NCI-H128 (cell line): ENCODE results near the gene FCHO1.
"Not testable (repeated sequence)": the region's sequence is repeated elsewhere in the genome, so short reads cannot be mapped to it uniquely, and the experiment has no call there.

Experiments used
- DNase-seq: peaks from one replicate; lab custom pipeline; 2025; ENCODE audit not compliant: unreplicated experiment; lab: John Stamatoyannopoulos, UW

FCHO1 gene

DNA sequence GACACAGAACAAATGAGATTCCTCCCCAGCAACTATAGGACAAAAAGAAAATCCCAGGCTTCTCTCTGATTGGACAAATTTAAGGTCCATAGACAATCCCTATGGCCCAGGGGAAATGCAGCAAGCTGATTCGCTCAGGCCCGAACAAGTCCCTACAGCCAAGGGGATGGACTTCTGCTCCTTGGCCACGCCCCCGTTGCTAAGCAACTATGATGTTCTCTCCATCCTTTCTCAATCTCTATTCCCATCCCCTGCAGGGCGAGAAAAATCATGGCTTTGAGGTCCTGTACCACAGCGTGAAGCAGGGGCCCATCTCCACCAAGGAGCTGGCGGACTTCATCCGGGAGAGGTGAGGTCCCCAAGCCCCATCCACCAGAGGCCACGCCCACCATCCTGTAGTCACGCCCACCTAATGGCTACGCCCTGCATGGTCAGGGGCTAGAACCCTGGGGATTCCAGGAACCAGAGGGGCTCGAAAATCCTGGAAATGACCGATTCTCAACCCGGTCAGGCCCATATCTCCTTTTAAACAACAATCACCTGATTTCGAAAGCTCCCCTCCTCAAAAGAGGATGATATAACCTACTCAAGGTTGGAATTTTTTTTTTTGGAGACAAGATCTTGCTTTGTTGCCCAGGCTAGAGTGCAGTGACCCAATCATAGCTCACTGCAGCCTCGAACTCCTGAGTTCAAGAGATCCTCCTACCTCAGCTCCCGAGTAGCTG lies 11.4 kb downstream of the FCHO1 start:
- no peak for DNase-seq

DNA sequence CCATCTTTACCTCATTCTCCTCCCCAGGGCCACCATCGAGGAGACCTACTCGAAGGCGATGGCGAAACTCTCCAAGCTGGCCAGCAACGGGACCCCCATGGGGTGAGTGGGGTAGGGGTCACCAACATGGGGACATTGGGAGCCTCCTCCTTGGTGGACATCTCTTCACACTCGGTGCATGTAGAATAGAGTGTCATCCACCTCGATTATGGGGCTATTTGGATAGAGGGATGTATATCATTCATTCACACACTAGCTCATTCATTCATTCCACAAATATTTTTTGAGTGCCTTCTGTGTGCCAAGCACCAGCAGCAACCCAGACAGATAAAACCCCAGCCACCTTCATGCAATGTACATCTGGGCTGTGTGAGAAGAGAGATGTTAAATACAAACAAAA lies 13.1 kb downstream of the FCHO1 start:
- no peak for DNase-seq

DNA sequence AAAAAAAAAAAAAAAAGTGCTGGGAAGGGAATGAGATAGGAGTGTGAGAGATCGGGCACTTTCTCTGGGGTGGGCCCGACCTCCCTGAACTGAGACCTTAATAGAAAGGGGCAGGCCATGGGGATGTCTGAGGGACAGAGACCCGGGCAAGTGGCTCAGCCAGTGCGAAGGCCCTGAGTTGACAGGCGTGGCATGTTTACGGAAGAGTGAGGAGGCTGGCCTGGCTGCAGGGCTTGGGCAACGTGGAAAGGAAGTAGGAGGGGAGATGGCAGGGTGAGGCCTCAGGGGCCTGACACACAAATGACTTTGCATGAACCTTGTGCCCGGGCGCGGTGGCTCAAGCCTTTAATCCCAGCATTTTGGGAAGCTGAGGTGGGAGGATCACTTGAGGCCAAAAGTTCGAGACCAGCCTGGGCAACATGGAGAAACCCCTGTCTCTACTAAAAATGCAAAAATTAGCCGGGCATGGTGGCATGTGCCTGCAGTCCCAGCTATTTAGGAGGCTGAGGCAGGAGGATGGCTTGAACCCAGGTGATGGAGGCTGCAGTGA lies 13.9 kb downstream of the FCHO1 start:
- no peak for DNase-seq

DNA sequence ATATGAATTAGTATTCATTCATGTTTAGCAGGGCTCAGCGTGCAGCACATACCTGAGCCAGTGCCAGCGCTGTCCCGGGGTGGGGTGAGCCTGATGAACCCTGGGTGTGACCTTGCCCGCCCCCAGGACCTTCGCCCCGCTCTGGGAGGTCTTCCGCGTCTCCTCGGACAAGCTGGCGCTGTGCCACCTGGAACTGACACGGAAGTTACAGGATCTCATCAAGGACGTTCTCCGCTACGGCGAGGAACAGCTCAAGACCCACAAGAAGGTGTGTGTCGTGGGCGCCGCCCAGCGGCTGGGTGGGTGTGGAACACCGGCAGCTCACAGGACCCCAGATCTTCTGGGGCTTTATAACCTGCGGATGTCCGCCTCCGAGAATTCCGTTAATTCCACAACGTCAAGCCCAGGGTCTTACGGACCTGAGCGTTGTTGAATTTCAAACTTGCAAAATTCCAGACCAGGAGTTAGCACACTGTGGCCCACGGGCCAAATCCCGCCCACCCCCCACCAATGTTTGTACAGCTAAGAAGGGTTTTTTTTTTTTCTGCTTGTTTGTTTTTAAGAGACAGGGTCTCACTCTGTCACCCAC lies 15.4 kb downstream of the FCHO1 start:
- DNase-seq: peak; percentile 76

DNA sequence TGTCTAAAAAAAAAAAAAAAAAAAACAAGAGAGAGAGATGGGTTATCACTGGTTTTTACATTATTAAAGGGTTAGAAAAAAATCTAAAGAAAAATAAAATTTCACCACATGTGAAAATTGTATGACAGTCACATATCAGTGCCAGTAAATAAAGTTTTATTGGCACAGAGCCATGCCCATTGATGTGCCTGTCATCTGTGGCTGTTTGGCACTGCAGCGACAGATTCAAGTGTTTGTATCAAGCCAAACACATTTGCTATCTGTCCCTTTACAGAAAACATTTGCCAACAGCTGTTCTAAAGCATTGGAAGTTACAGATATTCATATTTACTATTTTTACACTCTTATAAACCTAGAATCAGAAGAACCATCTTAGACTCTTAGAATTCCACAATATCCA lies 16.3 kb downstream of the FCHO1 start:
- DNase-seq: no peak

DNA sequence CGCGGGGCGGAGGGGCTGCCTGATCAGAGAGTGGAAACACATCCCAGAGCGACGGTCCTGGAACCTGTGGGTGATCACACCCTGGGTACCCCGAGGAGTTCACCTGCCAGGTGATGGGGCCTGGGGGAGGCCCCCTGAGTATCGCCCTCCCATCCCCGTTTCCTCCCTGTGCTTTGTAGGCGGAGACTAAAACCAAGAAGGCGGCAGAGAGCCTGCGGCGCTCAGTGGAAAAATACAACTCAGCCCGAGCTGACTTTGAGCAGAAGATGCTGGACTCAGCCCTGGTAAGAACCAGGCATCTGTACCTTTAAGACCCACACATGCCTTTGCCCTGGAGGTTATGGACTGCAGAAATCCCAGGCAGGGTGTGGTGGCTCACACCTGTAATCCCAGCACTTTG lies 19.3 kb downstream of the FCHO1 start:
- no peak for DNase-seq

DNA sequence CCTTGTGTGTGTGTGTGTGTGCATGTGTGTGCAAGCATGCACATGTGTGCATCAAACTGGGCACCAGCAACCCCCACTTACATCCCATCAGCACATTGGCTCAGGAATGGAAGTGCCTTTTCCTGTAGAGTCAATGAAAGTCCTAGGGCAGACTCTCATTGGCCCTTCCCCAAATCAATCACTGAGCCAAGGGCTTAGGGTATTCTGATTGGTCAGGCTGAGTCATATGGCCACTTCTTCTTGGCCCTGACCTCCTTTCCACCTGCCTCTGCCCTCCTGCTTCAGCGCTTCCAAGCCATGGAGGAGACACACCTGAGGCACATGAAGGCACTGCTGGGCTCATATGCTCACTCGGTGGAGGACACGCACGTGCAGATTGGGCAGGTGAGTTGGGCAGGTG lies 20.9 kb downstream of the FCHO1 start:
- no peak for DNase-seq

DNA sequence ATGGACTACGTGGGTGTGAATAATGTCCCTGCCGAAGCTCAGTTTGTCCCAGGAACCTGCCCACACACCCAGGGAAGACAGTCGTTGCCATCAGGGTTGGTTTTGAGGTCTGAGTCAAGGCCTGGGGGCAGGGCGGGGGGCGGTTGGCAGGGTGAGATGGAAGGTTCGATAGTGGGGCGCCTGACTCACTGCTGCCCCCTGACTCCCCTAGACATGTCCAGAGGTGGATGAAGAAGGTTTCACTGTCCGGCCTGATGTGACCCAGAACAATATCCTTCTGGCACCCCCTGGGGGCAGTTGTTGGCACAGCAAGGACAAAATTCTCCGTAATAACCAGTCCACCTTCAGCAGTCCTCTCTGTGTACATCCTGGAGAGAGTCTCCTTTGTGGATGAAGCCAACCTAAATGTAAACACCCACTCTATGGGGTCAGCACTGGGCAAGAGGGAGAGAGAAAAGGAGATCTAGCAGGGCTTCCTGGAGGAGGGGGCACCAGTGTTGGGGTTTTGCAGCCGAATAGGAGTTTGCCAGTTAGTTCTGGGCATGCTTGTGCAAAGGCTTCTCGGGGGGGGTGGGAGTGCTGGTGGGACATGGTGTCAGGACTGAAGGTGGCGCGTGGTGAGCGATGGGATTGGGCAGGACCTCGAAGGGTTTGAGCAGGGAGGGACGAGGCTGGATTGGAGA lies 24.1 kb downstream of the FCHO1 start:
- DNase-seq: no peak

DNA sequence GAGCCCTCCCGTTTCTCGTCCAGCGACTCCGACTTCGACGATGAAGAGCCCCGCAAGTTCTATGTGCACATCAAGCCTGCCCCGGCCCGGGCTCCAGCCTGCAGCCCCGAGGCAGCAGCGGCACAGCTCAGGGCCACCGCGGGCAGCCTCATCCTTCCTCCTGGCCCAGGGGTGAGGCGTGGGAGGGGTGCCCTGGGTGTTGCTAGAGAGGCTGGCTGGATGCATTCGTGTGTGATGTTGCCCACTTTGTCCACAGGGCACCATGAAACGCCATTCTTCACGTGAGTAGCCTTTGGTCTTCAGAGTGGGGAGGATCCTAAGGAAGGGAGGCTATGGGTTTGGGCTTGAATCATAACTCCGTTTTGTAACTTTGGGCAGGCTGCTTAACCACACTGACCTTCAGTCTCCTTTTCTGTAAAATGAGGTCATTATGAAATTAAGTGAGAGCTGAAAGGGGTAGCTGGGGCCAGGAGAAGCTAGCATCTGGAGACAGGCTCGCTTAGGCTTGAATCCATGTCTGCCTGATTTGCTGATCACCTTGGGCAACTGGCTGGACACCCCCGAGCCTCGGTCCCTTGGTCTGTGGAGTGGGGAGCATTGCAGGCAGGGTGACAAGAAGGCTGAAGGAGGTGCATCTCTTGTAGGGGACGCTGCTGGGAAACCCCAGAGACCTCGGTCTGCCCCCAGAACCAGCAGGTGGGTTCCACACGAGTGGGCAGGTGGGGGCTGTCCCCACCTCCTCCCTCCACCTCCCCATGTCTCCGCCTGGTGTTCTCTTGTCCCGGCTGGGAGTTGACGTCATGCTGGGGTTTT lies 24.9 kb downstream of the FCHO1 start:
- no peak for DNase-seq

DNA sequence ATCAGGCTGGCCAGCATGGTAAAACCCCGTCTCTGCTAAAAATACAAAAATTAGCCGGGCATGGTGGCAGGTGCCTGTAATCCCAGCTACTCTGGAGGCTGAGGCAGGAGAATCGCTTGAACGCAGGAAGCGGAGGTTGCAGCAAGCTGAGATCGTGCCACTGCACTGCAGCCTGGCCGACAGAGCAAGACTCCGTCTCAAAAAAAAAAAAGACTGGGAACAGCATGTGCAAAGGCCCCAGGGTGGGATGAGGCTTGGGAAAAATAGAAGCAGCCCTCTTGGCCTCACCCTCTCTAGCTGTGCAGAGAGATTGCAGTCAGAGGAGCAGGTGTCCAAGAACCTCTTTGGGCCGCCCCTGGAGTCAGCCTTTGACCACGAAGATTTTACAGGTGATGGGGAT lies 26.6 kb downstream of the FCHO1 start:
- DNase-seq: not testable (repeated sequence)

DNA sequence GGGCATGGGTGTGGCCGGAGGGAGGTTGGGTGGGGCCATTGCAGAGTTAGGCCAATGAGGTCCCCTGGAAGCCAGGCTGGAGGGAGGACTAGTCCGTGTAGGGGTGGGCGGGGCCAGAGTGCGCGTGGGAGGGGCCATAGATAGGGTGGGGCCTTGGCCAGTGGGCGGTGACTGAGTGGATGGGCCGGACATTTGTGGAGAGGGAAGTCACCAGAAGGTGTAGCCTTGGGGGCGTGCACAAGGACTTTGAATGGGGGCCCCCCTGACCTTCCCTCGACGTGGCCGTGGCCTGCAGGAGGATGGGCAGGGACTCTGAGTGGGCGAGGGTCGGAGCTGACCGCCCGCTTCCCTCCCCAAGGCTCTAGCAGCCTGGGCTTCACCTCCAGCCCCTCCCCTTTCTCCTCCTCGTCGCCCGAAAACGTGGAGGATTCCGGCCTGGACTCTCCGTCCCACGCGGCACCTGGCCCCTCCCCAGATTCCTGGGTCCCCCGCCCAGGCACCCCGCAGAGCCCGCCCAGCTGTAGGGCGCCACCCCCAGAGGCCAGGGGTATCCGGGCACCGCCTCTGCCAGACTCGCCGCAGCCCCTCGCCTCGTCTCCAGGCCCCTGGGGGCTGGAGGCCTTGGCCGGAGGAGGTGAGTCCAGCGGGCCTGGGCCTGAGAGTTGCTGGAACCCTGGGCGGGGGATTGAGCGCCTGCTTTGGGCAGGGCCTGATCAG lies 27.1 kb downstream of the FCHO1 start:
- no peak for DNase-seq

DNA sequence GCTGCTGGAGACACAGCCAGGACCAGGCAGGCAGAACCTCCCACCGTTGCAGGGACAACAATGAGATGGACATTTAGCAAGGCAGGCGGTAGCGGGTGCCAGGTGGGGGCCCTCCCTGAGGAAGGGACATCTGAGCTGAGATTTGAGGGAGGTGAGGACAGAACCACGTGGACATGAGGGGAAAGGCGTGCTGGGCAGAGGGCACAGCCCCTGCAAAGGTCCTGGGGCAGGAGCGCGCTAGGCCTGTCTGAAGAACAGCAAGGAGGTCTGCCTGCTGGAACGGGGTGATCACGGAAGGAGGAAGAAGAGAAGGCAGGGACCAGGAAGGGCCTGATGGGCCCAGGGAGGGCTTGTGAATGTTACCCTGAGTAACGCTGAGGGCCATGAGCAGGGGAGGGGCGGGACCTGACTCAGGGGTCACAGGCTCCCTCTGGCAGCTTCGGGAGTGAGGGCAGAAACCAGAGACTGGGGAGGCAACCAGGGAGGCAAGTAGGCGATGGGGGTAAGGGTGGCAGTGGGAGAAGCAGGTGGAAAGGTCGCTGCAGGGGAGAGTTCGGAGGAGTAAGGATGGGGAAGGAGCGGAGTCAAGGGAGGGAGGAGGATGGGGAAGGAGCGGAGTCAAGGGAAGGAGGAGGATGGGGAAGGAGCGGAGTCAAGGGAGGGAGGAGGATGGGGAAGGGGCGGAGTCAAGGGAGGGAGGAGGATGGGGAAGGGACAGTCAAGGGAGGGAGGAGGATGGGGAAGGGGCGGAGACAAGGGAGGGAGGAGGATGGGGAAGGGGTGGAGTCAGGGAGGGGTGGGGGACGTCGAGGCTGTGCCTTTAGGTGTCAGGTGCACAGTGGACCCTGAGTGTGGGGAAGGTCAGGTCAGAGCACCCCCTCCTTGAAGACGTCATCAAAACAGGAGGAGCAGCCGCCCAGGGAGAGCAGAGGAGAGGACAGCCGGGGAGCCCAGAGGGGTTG lies 28.0 kb downstream of the FCHO1 start:
- no peak for DNase-seq

DNA sequence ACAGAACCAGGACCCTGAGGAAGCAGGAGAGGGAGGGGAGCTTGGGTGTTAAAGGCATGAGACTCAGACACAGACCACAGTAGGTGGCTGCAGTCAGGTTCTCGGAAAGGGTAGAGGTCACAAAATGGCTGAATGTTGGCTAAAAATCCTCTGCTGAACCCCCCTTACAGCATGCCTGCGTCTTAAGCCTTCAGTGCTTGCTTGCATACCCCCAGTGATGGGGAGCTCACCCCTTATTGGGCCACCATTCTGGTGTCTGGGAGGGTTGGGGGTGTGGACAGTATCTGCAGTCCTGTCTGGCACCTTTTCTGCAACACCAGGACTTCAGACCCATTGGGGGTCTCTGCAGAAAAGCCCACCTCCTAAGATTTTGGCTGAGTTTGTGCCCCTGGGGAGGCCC lies 29.5 kb downstream of the FCHO1 start:
- DNase-seq: no peak

DNA sequence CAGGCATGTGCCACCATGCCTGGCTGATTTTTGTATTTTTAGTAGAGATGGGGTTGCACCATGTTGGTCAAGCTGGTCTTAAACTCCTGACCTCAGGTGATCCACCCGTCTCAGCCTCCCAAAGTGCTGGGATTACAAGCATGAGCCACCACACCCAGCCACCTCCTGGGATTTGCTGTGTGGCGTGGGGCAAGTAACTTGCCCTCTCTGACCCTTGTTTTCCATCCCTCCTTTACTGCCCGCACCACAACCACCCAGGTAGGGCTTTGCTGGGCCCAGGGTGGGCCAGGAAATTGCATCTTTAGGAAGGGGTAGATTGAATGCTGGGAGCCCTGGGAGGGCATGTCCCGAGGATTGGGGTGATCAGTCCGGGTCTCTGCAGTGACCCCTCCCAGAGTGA lies 32.4 kb downstream of the FCHO1 start:
- DNase-seq: not testable (repeated sequence)

DNA sequence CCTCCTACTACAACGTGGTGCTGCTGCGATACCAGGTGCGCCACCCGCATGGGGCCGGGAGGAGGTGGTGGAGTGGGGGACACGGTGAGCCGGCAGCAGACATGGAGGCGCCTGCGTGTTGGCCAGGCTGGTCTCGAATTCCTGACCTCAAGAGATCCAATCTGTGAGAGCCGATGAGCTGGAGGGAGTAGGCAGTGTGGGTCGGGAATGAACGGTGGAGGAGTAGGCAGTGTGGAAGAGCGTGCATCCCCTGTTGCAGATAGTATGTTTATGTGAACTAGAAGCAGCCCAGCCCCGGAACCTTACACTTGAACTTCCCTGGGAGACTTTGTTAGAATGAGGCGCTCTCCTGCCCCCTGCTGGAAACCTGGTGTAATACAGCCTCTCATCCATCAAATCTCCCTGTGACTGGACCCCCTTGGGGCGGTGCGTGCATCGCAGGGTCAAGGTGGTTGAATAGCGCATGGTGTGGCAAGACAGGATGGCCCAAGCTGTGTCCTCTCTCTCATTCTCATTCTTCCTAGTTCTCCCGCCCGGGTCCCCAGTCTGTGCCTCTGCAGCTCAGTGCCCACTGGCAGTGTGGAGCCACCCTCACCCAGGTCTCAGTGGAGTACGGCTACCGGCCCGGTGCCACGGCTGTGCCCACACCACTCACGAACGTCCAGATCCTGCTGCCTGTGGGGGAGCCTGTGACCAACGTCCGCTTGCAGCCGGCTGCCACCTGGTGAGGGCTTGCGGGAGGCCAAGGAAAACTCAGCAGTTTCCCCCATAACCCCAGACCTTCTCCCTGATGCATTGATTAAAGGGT lies 33.1 kb downstream of the FCHO1 start:
- DNase-seq: peak; percentile 29

DNA sequence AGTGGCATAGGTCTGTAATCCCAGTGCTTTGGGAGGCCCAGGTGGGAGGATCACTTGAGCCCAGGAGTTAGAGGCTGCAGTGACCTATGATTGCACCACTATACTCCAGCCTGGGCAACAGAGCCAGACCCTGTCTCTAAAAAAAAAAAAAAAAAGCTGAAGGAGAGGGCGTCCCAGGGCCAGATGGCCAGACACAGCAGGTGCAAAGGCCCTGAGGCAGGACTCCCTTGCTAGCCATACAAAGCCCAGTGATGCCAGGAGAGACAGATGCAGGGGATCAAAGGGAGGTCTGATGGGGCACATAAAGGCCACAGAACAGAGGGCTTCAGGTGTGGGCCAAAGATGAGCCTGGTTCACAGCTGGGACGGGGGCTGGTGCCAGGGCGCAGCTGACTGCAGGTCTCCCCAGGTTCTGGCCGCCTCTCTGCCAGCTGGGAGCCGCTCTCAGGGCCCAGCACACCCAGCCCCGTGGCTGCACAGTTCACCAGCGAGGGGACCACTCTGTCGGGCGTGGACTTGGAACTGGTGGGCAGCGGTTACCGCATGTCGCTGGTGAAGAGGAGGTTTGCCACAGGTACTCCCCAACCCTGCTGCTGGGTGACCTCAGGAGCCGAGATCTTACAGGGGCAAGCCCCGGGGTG lies 36.1 kb downstream of the FCHO1 start:
- DNase-seq: no peak

DNA sequence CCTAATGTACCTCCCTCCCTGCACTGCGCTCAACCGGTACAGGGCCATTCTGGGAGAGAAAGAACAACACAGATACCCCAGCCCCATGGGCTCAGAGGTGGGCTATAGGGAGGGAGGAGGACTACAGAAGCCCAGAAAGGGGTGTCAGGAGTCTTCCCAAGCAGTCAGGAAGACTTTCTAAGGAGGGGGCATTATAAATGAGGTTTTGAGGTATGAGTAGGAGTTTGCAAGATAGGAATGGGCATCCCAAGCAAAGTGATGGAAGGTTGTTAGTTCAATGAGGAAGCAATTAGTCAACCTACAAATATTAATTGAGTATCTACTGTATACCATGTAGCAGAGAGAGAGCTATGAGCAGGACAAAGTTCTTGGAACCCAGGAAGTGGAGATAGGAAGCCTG lies 37.4 kb downstream of the FCHO1 start:
- DNase-seq: no peak

DNA sequence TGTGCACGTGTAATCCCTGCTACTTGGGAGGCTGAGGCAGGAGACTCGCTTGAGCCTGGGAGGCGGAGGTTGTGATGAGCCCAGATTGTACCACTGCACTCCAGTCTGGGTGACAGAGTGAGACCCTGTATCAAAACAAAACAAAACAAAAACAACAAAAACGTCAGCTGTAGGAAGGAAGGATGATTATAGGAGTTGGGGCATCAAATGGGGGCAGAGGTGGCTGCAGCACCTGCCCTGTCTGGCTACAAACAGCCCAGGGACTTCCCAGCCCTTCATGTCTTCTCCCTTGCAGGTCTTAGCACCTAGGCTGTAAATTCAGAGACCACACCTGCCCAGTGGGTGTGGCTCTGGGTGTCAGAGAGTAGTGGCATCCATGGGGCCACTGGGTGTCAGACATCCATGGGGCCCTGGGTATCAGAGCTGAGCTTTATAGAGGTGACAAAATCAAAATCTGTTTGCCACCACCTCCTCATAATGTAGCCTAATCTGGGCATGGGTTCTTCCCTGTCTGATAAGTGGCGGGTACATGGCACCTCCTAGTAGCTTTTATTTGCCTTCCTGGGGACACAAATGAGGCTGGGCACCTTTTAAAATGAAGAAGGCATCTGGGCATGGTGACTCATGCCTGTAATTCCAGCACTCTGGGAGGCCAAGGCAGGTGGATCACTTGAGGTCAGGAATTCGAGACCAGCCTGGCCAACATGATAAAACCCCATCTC lies 38.9 kb downstream of the FCHO1 start:
- DNase-seq: no peak
